Lung (tissue), 12 donors: ENCODE measurements around the gene ABR. TPM values are rescaled to one million over a fixed set of nuclear protein-coding genes. Genes with fewer than 3 reads are reported as not detected.

Experiments used
- ATAC-seq: fragments of 200-7000 bp; cut with Tn5 transposase; one replicate; pipeline ENCODE4 v1.9.1; 2020; ENCODE audit warnings: moderate number of reproducible peaks; ENCODE audit not compliant: insufficient read depth, low FRiP score
- DNase-seq, 3 donors: peaks; one replicate each; pipeline ENCODE4 v3.0.0-alpha.2; 2013 to 2017
- H3K27ac ChIP-seq, 2 donors: one replicate each; pipeline ENCODE4 v1.5.1; 2013; ENCODE audit warnings: mild to moderate bottlenecking in 2 of 2, moderate library complexity in 2 of 2, control low read depth in 1 of 2, inconsistent platforms in 1 of 2, low read depth in 1 of 2, low read length in 1 of 2
- H3K27me3 ChIP-seq, 3 donors: one replicate each; pipeline ENCODE4 v1.5.1; 2013; ENCODE audit warnings: low read length in 2 of 3; ENCODE audit not compliant: control insufficient read depth in 3 of 3, insufficient read depth in 3 of 3
- H3K36me3 ChIP-seq, 4 donors: one replicate each; pipeline ENCODE4 v1.5.1; 2013; ENCODE audit warnings: low read length in 4 of 4, mild to moderate bottlenecking in 1 of 4, moderate library complexity in 1 of 4; ENCODE audit not compliant: control insufficient read depth in 4 of 4, insufficient read depth in 4 of 4
- H3K4me1 ChIP-seq, 5 donors: one replicate each; pipeline ENCODE4 v1.5.1; 2013; ENCODE audit warnings: low read length in 5 of 5, mild to moderate bottlenecking in 2 of 5, moderate library complexity in 1 of 5; ENCODE audit not compliant: control insufficient read depth in 5 of 5, insufficient read depth in 5 of 5
- H3K4me3 ChIP-seq: one replicate; pipeline ENCODE4 v1.5.1; 2013; ENCODE audit warnings: mild to moderate bottlenecking, control low read depth, moderate library complexity
- H3K9ac ChIP-seq, 2 donors: one replicate each; pipeline ENCODE4 v1.5.1; 2013; ENCODE audit warnings: low read length in 2 of 2, control low read depth in 1 of 2; ENCODE audit not compliant: insufficient read depth in 1 of 2
- H3K9me3 ChIP-seq, 4 donors: one replicate each; pipeline ENCODE4 v1.5.1; 2013; ENCODE audit warnings: low read length in 3 of 4, mild to moderate bottlenecking in 1 of 4, moderate library complexity in 1 of 4; ENCODE audit not compliant: control insufficient read depth in 4 of 4, insufficient read depth in 3 of 4
- WGBS, 2 donors: extraction: QIAGEN DNeasy Blood & Tissue Kit; methylation state at CpG; one replicate each; pipeline ENCODE4 v1.1.7; 2013; 5-methylcytosine and 5-hydroxymethylcytosine counted together
- polyA plus RNA-seq, 2 donors: library from polyadenylated mRNA; stranded (reverse); fragments of 200-250 nt; gene quantifications; one replicate each; pipeline ENCODE4 v1.2.1, GENCODE V29; 2013
- total RNA-seq, 2 donors: library from RNA; depleted of rRNA in 1 of 2; stranded (reverse); fragments of >200 nt in 1 of 2; gene quantifications; one replicate each; pipeline ENCODE4 v1.2.1, GENCODE V29; 2014 to 2021
- TF ChIP-seq, protein P1 (sequence below): IDR thresholded peaks from 2 replicates; pipeline ENCODE4 v1.5.1; 2012; ENCODE audit warnings: mild to moderate bottlenecking; ENCODE audit errors: control extremely low read depth, extremely low read depth
- donor health status: control.
- donor health status: control.
- donor health status: Bipolar disorder and iron deficiency.
- donor health status: healthy.
- donor health status: DM: yes; HTN: yes; CAD: no.

ABR gene
- total and polyA plus RNA-seq, 4 donors = 54.8 to 187 (median 70.2) TPM

DNA sequence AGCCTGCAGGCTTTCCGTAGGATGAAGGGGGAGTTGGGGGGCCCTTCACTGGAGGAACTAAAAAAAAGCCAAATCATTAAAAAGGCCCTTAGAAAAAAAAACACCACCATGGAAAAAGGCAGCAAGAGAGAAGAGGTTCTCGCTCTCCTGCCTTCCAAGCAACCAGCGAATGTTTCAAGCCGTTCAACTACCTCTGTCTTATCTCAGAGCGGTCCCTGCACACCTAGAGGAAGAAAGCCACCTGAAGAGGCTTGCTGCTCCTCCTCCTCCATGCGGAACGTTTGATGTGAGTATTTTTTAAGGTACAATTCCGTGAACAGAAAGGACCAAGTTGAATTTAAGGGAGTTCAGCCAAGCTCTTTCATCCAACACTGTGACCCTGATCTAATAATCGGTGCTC lies 209.4 kb downstream of the ABR start:
- Histone ChIP-seq H3K27me3 (no peaks in the 10 kb centered on the region), H3K27ac (no peak overlapping the region), H3K9ac (peak overlapping the region in 1 of 2 donors; percentile 71), H3K9me3 (no peaks in the 10 kb centered on the region), H3K36me3 (no peaks in the 10 kb centered on the region), H3K4me3 (no peak overlapping the region), H3K4me1 (peaks cover 0 to 20% (median 6%) of the 10 kb centered on the region in 5 donors)
- WGBS, 2 donors = 65 to 68% methylated on average over 9 of the region's 9 CpGs
- TF ChIP-seq, protein P1, sequence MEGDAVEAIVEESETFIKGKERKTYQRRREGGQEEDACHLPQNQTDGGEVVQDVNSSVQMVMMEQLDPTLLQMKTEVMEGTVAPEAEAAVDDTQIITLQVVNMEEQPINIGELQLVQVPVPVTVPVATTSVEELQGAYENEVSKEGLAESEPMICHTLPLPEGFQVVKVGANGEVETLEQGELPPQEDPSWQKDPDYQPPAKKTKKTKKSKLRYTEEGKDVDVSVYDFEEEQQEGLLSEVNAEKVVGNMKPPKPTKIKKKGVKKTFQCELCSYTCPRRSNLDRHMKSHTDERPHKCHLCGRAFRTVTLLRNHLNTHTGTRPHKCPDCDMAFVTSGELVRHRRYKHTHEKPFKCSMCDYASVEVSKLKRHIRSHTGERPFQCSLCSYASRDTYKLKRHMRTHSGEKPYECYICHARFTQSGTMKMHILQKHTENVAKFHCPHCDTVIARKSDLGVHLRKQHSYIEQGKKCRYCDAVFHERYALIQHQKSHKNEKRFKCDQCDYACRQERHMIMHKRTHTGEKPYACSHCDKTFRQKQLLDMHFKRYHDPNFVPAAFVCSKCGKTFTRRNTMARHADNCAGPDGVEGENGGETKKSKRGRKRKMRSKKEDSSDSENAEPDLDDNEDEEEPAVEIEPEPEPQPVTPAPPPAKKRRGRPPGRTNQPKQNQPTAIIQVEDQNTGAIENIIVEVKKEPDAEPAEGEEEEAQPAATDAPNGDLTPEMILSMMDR = no peak
- ATAC-seq (no peak), DNase-seq (peak in 2 of 3 donors; percentile 27 to 54)

DNA sequence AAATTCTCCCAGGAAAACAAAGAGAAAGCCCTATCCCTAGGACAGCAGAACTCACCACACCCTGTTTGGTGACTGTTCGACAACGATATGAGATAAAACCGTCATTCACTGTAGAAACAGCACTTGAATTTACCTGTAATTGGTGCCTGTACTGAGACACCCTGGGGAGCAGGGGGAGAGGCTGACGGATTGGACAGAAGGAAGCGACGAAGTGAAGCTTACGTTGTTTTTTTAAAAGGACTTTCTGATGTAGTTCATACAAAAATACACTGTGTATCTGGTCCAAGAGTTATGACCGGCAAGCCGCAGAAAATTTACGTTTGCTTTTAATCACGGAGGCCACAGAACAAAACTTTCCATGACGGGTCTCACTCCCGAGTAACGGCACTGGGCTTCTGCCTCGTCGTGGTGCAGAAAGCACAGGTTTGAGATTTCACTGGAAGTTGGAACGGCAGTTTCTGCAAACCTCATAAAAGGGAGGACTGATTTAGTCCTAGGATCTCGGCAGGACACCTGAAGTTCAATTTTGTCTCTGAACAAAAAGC lies 209.9 kb downstream of the ABR start:
- H3K4me1 ChIP-seq = peaks cover 0 to 21% (median 7%) of the 10 kb centered on the region in 5 donors
- no peaks in the 10 kb centered on the region for H3K36me3 ChIP-seq
- ATAC-seq (no peak), DNase-seq (peak in 2 of 3 donors; percentile 52 to 55)
- TF ChIP-seq, protein P1 = no peak
- no peaks in the 10 kb centered on the region for H3K9me3 ChIP-seq
- 53 to 56% methylated on average over 18 of the region's 18 CpGs for WGBS, 2 donors
- H3K27ac ChIP-seq = peak overlapping the region in 1 of 2 donors; percentile 42
- H3K27me3 ChIP-seq = no peaks in the 10 kb centered on the region
- H3K9ac ChIP-seq = peak overlapping the region in 1 of 2 donors; percentile 71
- H3K4me3 ChIP-seq = no peak overlapping the region

DNA sequence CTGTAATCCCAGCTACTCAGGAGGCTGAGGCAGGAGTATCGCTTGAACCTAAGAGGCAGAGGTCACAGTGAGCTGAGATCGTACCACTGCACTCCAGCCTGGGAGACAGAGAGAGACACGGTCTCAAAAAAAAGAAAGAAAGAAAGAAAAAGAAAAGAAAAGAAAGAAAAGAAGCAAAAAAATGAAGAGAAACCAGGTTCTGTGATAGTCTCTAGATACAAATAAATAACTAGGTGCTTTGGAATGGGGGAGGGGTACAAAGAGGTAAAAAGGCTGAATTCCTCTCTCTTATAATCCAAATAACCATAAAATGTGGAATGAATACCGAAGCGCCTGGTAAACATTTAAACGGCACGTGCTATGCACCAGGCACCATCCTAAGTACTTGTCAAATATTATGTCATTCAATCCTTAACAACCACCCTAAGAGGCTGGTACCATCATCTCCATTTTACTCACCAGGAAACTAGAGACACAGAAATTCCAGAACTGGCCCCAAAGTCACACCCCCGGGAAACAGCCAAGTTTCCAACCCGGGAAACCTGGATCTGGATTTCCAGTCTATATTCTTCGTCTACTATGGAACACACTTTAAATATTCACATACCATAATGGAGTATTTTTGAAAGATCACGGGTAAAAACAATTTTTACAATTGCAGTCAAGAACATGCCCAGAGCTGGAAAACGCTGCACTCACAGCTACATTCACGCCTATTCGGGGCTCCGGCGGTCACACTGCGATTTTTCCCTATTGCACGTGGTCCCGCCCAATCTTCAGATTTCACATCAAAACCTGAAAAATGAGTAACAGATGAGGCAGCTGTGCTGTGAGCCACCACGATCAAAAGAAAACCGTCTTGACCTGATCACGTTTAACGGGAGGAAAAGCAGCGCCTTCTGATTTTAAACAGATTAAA lies 210.7 kb downstream of the ABR start:
- no peak for ATAC-seq
- peak in 2 of 3 donors; percentile 29 to 31 for DNase-seq
- H3K9me3 ChIP-seq = no peaks in the 10 kb centered on the region
- TF ChIP-seq, protein P1 = no peak
- no peaks in the 10 kb centered on the region for H3K36me3 ChIP-seq
- 77 to 89% methylated on average over 24 of the region's 24 CpGs for WGBS, 2 donors
- H3K27me3 ChIP-seq = no peaks in the 10 kb centered on the region
- H3K4me1 ChIP-seq = peaks cover 0 to 29% (median 13%) of the 10 kb centered on the region in 5 donors
- H3K4me3 ChIP-seq = no peak overlapping the region
- H3K27ac ChIP-seq = peak overlapping the region in 1 of 2 donors; percentile 37
- peak overlapping the region in 1 of 2 donors; percentile 71 for H3K9ac ChIP-seq
